ENCODE measurements around the gene SRPK1.

The SRPK1 gene

DNA sequence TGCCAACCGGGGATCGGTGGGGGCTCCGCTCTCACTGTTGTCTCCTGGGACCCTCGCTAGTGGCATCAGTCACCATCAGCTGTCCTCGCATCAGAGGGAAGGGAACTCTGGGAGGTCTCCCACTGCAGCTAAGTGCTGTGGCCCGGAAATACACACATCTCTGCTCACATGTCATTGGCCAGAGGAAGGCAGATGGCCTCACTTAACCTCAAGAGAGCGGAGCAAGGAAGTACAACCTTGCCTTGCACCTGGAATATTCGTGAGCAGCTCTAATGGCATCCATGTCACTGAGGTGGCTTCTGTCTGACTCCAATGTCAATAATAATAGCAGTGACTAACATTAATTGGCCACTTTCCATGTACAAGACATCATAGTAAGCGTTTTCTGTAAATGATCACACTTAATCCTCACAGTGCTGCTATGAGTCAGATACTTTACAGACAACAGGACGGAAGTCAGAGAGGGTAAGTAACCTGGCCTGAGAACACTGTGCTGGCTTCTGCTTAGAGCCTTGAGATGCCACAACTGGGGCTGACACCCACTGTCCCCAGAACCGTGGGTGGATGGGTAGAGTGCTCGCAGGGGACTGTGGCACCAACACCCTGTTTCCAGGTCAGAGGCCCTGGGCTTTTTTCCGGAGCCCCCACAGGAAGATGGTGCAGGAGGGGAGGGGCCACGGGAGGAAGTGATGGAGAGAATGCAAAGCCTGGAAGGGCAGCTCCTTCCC, 109.8 kb downstream of the SRPK1 start:
- no peak for DNase-seq

DNA sequence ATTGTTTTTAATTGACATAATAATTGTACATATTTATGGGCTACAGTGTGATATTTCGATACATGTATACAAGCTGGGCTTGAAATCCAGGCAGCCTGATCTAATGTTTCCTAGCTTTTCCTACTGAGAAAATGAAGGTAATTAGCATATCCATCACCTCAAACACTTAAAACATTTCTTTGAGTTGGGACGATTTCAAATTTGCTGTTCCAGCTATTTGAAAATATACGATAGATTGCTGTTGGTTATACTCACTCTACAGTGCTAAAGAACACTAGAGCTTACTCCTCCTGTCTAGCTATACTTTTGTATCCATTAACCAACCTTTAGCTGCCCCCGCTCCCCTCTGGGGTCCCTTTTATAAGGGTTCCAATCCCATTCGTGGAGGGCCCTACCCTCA, 111.1 kb downstream of the SRPK1 start:
- no peak for DNase-seq

DNA sequence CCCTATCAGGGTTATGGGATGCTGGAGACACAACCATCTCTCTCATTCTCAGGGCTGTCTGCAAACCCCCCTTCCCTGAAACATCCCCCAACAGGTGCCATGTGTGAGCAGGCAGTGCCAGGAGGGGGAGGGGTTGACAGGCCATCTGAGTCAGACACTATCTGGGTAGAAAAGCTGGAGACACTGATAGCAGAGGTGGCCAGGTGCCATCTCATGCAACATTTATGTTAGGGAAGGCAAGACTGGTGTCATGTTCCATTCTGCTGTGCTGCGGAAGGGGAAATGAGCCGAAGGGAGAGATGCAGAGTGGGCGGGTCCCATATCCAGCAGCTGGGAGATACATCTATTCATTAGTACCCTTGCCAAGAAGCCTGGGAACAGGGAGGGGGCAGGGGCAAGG, 112.2 kb downstream of the SRPK1 start:
- no peak for DNase-seq

DNA sequence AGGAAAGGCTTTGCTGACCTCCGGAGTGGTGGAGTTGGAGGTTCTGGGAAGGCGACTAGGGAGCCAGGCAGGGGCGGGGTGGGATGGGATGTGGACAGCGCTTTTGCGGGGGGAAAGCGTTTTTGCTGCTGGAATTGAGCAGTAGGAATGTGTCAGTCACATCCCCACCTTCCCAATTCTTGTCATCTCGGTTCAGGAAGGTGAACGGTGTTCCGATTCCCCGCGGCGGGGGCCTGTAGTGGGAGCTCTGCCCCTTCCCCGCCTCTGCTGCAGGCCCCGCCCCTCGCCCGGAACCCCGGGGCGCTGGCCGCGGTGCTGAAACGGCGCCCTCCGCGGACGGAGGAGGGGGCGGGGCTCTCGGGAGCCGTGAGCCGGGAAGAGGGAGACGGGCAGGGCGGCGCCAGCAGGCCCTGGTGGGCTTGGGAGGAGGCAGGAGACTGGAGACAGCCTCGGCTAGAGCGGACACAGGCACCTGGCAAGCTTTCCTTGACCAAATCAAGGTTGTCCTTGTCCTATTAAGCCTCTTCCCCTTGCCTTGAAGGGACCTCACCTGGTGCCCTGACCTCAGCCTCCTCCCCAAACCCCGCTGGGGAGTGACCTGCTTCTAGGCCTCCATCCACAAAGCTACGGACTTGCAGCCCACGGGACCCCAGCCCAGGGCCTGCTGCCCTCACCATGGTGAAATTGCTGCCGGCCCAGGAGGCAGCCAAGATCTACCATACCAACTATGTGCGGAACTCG, 115.7 kb downstream of the SRPK1 start, which contains the start of gene LHFPL5:
TSS of gene LHFPL5 (plus strand) at position 357 of the 741 bp plus-strand sequence. CDS start at position 676, 319 bp downstream.
- no peak for DNase-seq

DNA sequence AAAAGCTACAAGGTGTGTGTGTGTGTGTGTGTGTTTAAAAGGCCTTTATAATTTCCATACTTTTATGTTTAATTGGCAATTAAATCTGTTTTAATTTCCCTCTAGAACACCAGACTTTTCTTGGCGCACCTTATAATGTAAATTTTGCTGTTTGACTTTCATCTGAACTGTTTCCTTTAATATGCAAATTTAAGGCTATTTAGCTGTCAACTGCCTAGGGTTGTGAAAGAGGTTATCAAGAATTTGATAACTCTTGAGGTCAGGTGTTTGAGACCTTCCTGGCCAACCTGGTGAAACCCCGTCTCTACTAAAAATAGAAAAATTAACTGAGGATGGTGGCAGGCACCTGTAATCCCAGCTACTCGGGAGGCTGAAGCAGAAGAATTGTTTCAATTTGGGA, 119.8 kb downstream of the SRPK1 start:
- no peak for DNase-seq

DNA sequence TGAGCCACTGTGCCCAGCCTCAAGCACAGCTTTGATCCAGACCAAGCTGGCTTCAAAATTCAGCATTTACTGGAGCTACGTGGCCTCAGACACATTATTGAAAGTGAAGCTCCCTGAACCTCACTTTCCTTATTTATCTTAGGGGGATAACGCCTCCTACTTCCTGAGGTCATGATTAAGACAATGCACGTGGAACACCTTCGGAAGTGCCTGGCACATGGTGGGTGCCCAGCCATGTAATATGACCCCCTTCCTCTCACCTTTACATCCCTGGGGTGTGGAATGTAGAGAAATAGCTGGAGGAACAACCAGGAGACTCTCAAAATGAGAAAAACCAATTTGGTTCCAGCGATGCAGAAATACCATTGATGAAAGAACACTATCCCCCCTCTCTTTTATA, 122.2 kb downstream of the SRPK1 start:
- DNase-seq = no peak

DNA sequence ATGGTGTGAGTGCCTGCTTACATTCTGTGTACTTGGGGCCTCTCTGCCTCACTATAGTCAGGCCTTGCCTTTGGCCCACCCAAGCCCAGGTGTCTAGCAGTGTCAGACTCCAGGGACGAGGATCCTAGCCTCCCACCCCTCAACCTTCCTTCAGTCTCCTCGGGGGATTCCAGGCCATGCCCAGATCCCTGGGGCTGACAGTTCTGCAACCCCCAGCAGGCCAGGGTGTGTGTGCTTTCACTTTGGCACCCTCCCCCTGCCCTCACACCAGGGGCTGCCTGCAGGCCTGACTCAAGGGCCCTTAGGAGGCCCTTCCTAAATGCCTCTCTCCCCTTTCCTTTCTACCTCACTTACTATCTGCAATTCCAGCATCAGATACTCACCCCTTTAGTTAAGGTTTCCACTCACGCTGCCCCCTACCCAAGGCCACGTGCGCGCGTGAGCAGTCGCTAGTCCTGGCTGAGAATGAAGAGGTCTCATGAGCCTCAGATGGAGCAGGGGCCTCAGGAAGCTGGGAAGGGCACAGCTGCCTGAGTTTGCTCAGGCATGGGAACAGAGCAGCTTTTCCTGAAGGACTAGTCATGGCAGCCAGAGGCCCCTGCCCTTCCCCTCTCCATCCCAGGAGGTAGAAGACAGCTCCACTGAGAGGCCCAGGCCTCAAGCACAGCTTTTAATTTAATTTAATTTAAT, 122.9 kb downstream of the SRPK1 start:
- no peak for DNase-seq

DNA sequence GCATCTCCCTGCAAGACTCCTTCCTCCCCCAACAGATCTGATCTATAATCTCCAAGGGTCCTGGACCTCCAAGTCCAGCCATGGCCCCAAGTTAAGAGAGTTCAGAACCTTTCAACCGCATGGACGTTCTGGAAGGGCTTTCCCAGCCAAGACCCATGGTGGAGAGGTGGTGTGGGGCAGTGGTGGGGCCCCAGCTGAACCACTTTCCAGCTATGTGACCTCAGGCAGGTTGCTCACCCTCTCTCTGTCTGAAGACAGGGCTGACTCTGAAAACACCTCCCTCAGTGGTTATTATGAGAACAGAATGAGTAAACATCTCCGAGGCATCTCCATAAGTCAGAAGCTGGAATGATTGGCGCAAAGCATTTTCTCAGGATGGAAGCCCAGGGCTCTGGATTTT, 124.7 kb downstream of the SRPK1 start:
- DNase-seq = no peak

DNA sequence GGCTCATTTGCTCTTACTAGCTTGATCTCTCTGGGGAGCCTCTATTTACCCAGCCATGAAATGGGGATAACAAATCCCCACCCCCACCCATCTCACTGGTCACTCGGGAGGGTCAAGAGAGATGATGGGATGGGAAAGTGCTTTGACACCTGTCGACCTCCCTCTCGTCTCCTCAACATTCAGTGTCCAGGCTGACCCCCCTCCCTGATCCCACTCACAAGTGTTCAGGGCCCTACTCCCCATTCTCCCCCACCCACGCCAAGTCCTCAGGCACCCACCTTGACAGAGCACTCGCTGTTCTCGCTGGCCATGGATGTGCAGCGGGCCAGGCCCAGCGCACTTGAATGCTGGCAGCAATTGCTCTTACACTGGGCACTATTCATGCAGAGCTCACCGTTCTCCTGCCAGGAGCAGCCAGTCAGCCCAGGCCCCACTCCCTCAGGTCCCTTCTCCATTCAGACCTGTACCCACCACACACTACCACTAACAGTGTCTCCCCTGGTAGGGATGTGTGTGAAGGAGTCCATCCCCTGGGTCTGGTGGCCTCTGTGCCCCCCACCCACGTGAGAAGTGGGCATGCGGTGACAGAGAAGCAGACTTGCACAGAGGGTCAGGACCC, 125.3 kb downstream of the SRPK1 start:
- no peak for DNase-seq

DNA sequence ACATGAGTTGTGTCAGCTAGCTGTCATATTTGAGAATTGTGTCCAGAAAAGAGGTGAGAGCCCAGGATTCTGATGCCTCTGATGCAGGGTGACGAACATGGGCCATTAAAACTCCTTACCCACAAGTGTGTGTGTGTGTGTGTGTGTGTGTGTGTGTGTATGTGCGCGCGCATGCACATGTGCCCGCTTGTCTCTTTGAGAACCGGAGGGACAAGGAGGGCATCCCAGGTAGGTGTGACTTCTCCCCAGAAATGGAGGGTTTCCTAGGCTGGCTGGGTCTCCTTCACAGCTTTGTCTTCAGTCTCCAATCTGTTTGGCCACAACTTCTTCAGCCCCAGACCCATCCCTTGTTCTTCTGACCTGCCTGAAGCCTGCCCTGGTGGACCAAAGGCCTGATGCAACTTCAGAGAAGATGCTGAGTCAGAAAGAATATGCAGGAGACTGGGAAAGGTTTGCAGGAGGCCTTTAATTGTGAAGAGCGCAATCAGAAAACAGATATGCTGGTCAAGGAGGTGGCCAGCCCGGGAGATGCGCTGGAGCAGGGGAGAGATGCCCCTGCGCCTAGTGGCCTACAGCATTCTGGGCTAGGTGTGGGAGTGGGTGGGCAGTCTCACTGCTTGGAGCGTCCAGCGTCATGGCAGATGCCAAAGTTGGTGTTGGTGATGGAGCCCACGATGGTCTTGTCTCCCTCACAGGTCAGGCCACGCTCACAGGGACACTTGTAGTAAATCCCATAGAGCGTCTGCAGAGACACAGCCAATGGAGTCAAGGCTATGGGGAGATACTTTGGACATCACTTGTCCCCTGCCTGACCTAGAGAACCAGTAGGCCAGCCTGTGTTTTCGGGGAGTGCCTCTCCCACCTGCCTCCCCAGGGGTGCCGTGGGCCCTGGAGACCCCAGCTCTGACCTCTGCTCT, 126.1 kb downstream of the SRPK1 start:
- no peak for DNase-seq

DNA sequence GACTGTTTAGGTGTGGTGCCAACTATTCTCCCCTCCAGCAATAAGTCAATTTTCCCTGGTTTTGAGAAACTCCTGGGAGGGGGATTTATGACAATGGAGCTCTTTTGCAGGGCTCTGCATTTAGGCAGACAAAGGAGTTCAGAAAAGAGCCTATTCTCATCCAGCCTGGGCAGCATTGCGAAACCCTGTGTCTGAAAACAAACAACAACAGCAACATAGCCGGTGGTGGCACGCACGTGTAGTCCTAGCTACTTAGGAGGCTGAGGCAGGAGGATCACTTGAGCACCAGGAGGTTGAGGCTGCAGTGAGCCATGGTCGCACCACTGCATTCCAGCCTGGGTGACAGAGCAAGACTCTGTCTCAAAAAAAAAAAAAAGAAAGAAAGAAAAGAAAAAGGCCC, 130.2 kb downstream of the SRPK1 start:
- no peak for DNase-seq

DNA sequence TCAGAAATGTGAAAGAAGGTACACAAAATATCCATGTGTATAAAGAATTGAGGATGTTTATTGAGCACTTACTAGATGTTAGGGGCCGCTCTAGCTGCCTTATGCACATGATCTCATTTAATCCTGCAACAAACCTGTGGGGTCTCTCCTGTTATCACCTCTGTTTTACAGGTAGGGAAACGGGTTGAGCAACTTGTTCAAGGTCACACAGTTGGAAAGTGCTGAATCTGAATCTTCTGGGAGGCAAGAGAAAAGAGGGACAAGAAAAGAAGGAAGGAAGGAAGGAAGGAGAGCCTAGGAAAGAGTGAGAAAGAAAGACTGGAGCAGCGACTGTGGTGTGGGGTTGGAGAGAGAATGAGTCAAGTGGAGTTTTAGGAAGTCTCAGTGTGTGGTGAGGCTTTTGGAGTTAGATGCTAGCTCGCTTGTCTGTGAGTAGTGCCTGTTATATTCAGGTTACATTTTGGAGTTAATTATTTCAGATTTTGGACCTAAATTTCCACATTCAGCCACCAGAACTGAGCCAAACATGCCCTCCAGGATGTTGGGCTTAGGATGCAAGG, 132.4 kb downstream of the SRPK1 start:
- DNase-seq = no peak

DNA sequence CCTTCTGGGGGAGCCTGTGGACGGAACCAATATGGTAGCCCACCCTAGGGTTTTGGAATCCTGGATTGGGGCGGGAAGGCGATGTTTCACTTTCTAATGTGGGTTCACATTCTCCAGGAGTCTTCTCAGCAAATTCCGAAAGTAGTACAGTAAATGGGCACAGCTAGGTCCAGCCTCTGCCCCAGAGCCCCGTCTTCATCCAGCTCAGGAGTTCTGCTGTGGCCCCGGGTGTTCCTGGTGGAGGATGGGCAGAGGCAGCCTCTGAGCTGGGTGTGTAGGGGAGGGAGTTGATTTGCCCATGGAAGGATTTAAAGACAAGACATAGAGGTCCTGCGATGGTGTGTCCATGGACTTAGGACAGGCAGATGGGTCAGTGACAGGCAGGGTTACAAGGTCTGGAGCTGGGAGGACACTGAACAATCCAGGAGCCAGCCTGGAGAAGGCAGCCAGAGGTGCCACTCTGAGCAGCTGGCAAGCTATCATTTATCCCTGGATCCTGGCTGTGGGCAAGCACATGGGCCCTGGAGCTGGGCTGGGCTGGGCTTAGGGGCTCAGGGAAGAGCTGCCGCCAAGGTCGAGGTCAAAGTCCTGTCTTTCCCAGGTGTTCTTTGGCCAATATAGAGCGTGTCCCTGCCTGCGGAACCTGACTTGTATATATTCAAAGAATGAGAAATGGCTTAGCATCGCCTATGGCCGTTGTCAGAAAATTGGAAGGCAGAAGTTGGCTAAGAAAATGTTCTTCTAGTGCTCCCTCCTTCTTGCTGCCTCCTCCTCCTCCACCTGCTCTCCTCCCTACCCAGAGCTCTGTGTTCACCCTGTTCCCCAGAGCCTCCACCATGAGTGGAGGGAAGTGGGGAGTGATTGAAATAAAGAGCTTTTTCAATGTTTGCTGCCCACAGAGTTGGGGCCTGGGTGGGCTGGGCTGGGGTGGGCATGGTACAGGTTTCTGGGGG, 133.4 kb downstream of the SRPK1 start:
- no peak for DNase-seq

DNA sequence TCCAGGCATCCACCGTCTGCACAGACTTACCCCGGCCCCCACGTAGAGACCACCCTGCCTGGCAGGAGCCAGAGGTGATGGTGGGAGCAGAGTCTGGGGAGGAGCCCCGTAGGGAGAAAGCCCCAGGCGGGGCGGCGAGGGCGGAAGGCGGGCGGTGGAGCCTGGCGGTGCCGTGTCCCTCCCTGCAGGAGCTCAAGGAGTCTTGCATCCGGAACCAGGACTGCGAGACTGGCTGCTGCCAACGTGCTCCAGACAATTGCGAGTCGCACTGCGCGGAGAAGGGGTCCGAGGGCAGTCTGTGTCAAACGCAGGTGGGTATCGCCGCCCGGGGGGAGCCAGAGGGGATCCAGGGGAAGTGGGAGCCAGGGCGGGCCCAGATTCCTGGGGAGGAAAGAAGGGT, 134.1 kb downstream of the SRPK1 start:
- DNase-seq = no peak

DNA sequence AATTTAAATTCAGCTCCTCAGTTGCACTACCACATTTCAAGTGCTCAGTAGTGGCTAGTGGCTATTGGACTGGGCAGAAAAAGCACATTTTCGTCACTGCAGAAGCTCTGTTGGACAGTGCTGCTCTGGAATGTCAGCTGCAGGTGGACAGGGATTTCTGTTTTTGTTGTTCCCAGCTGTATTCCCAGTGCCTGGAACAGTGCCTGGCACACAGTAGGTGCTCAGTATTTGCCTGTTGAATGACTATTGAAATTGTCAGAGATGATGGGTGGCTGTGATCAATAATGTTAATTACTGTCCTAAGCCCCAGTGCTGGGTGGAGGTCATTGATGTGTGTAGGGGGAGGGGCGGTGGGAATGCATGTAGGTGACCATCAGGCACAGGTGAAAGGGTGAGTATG, 134.6 kb downstream of the SRPK1 start:
- DNase-seq = no peak

DNA sequence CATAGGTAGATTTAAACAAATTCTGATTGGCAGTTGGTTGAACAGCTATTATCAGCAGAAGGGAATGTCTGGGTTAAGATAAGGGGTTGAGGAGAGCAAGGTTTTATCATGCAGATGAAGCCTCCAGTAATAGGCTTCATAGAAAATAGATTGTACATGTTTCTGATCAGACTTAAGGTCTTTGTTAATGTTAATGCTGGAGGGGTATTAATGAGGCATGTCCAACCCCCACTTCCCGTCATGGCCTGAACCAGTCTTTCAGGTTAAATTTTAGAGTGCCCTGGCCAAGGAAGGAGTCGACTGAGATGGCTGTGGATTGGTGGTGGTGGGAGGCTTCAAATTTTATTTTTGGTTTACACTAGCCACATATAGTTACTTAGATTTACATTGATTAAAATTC, 136.7 kb downstream of the SRPK1 start:
- no peak for DNase-seq
